Loucy (cell line): Measurements from ENCODE around the gene ZNF304.

Experiments
- H2AFZ ChIP-seq: fragments of 200-600 bp; sonication (generic); 2 replicates; pipeline ENCODE4 v1.6.0; 2016; ENCODE audit warnings: antibody characterized with exemption, mild to moderate bottlenecking, low read length, moderate library complexity
- H3F3A ChIP-seq: fragments of 200-600 bp; 2 replicates; pipeline ENCODE4 v1.6.0; 2016; ENCODE audit warnings: antibody characterized with exemption, low read depth, mild to moderate bottlenecking
- H3K27me3 ChIP-seq: fragments of 200-600 bp; sonication (generic); 2 replicates; pipeline ENCODE4 v1.6.1; 2014; ENCODE audit warnings: low read length, mild to moderate bottlenecking; ENCODE audit not compliant: insufficient read depth, poor library complexity, severe bottlenecking
- H3K36me3 ChIP-seq: fragments of 200-600 bp; sonication (generic); 2 replicates; pipeline ENCODE4 v1.6.1; 2016; ENCODE audit warnings: low read length; ENCODE audit not compliant: insufficient read depth
- H3K4me1 ChIP-seq: fragments of 200-600 bp; sonication (generic); 2 replicates; pipeline ENCODE4 v1.5.1; 2014; ENCODE audit warnings: low read length, mild to moderate bottlenecking; ENCODE audit not compliant: insufficient read depth, poor library complexity, severe bottlenecking
- H3K4me2 ChIP-seq: fragments of 200-600 bp; sonication (generic); 2 replicates; pipeline ENCODE4 v1.6.0; 2014; ENCODE audit warnings: antibody characterized with exemption, low read length, low read depth, mild to moderate bottlenecking; ENCODE audit not compliant: poor library complexity, severe bottlenecking
- H3K4me3 ChIP-seq: fragments of 200-600 bp; sonication (generic); 2 replicates; pipeline ENCODE4 v1.5.1; 2014; ENCODE audit warnings: low read length, mild to moderate bottlenecking, mixed read lengths; ENCODE audit not compliant: poor library complexity, severe bottlenecking
- H3K79me2 ChIP-seq: fragments of 200-600 bp; sonication (generic); 2 replicates; pipeline ENCODE4 v1.6.1; 2014; ENCODE audit warnings: low read length; ENCODE audit not compliant: insufficient read depth
- H3K9ac ChIP-seq: fragments of 200-600 bp; sonication (generic); 2 replicates; pipeline ENCODE4 v1.6.0; 2014; ENCODE audit warnings: mild to moderate bottlenecking, low read depth, low read length, moderate library complexity; ENCODE audit not compliant: poor library complexity, severe bottlenecking
- H3K9me2 ChIP-seq: fragments of 200-600 bp; sonication (generic); replicated peaks from 2 replicates; pipeline ENCODE4 v1.6.1; 2016; ENCODE audit warnings: low read depth, low read length, mixed read lengths
- H3K9me3 ChIP-seq: fragments of 200-600 bp; sonication (generic); 2 replicates; pipeline ENCODE4 v1.6.1; 2014; ENCODE audit warnings: mild to moderate bottlenecking, antibody characterized with exemption, low read length, low read depth; ENCODE audit not compliant: insufficient read depth
- H4K20me1 ChIP-seq: fragments of 200-600 bp; sonication (generic); 2 replicates; pipeline ENCODE4 v1.6.0; 2014; ENCODE audit warnings: antibody characterized with exemption, low read length, mild to moderate bottlenecking; ENCODE audit not compliant: insufficient read depth, poor library complexity, severe bottlenecking
- EZH2phosphoT487 ChIP-seq: fragments of 200-600 bp; IDR thresholded peaks from 2 replicates; pipeline ENCODE4 v1.6.1; 2018; ENCODE audit warnings: antibody characterized with exemption, mild to moderate bottlenecking, moderate library complexity, borderline replicate concordance
- TF ChIP-seq, protein P1 (sequence below): fragments of 200-600 bp; sonication (generic); conservative IDR thresholded peaks from 2 replicates; pipeline ENCODE4 v1.5.1; 2014; ENCODE audit warnings: mild to moderate bottlenecking, antibody characterized with exemption, low read length

The ZNF304 gene

DNA sequence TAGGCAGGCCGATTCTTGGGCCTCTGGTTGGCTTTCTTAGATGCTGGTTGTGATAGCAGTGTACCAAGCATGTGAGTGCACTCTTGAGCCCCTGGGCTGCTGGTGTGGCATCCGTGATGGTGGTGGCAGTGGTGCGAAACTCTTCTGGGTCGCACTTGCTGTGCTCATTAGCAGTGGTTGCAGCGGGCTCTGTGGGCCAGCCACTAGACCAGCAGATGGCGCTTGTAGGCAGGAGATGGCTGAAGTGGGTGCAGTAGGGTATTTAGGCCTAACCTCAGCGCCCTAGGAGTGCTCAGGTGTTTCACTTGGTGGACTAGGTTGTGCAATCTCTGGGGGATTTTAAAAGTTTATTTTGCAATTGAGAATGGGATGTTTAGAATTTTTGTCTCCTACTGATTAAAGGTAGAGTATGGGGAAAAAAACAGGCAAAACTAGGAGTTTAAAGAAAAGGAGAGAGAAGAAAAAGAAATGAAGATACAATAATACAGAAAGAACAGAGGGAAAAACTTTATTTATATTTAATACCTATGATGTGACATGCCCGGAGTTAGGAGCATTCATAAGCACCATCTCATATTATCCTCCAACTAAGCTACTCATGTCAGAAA, 55.5 kb downstream of the ZNF304 start:
- Histone ChIP-seq H3K27me3 (no peaks in the 10 kb centered on the region), H3K9me3 (peaks cover 9% of the 10 kb centered on the region; the same call in 1 of the 2 replicates), H3K4me1 (peaks cover 6% of the 10 kb centered on the region), H3K9me2 (no peaks in the 10 kb centered on the region), H2AFZ (no peak overlapping the region), H3K4me3 (no peak overlapping the region), H3K79me2 (peaks cover 5% of the 10 kb centered on the region; the same call in 1 of the 2 replicates), H3K9ac (no peak overlapping the region), H3F3A (no peaks in the 10 kb centered on the region), H4K20me1 (no peaks in the 10 kb centered on the region), H3K4me2 (no peak overlapping the region), H3K36me3 (peaks cover 3% of the 10 kb centered on the region; the same call in 1 of the 2 replicates)
- TF ChIP-seq, protein P1, sequence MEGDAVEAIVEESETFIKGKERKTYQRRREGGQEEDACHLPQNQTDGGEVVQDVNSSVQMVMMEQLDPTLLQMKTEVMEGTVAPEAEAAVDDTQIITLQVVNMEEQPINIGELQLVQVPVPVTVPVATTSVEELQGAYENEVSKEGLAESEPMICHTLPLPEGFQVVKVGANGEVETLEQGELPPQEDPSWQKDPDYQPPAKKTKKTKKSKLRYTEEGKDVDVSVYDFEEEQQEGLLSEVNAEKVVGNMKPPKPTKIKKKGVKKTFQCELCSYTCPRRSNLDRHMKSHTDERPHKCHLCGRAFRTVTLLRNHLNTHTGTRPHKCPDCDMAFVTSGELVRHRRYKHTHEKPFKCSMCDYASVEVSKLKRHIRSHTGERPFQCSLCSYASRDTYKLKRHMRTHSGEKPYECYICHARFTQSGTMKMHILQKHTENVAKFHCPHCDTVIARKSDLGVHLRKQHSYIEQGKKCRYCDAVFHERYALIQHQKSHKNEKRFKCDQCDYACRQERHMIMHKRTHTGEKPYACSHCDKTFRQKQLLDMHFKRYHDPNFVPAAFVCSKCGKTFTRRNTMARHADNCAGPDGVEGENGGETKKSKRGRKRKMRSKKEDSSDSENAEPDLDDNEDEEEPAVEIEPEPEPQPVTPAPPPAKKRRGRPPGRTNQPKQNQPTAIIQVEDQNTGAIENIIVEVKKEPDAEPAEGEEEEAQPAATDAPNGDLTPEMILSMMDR: peak; percentile 85
- TF ChIP-seq EZH2phosphoT487: no peak
